ENCODE data around the gene IFNLR1. TPM values are rescaled to one million over a fixed set of nuclear protein-coding genes. Genes with fewer than 3 reads are reported as not detected.

IFNLR1 gene
- polyA plus RNA-seq, 1 donor (not counting 4 experiments of a cell fraction or from before 2014, with no cell fraction given): 3.4 TPM

GRCh38 chr1:24221246-24221645 lies 34.2 kb upstream of the IFNLR1 start:
- dilution Hi-C loops (cut with MboI; ENCODE audit: extremely low pct_ligation_motif_present, low sequenced_read_pairs): no loop called here
- FAIRE-seq: no peak
- no peak overlapping the region for H3K9ac ChIP-seq (ENCODE audit: control insufficient read depth, extremely low read depth, insufficient read depth, low read length)

DNA sequence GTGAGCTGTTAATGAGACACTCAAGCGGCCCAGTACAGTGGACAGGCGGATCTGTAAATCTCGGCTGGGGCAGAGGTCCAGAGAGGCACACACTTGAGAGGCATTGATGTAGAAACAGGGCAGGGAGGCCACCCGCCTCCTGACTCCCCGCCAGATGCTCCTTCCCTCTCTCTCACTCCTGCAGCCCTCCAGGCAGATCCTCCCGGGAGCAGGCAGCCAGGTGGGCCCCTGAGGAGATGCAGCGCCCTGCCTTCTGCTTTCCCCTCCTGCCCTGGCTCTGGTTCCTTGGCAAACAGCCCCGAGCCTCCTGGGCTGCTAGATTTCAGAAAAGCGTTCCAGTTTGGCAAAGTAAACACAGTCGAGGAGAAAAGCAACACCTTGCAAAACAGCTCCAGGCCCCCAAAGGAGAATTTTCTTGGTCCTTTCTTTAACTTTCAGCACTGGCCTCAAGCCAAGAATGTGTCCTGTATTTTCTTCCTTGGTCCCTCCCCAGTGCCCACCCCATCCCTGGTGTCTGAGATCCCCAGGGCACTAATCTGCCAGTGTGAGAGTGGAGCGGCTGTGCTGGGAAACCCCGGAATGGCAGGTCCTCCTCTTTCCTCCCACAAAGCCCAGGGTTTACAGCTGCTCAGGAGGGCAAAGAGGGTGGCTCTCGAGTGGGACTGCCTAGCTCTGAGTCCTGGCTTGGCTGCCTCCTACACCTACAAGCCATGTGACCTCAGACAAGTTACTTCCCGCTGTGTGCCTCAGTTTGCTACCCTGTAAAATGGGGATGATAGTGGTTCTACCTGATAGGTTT lies 29.4 kb upstream of the IFNLR1 start:
- no peaks in the 10 kb centered on the region for H3K9me1 ChIP-seq (ENCODE audit: control insufficient read depth, extremely low read depth, insufficient read depth, low read length)
- H2AFZ ChIP-seq (ENCODE audit: control insufficient read depth, low read length): no peak overlapping the region
- H3K4me2 ChIP-seq (ENCODE audit: control insufficient read depth, extremely low read depth, insufficient read depth, low read depth, low read length): no peak overlapping the region
- DNase-seq (ENCODE audit: low read depth, low spot score) (no peak), FAIRE-seq (no peak)
- H4K20me1 ChIP-seq (ENCODE audit: control insufficient read depth, extremely low read depth, insufficient read depth, low read length): no peaks in the 10 kb centered on the region
- no peak overlapping the region for H3K27ac ChIP-seq (ENCODE audit: control insufficient read depth, insufficient read depth, low read length)
- peaks cover 5% of the 10 kb centered on the region for H3K9me3 ChIP-seq (ENCODE audit: control insufficient read depth, low read depth, low read length)
- H3K4me3 ChIP-seq (ENCODE audit: control insufficient read depth in 2 of 3, extremely low read depth in 1 of 3, insufficient read depth in 2 of 3, low read depth in 1 of 3, low read length in 3 of 3): no peak overlapping the region
- H3K9ac ChIP-seq (ENCODE audit: control insufficient read depth, extremely low read depth, insufficient read depth, low read length): no peak overlapping the region
- no peaks in the 10 kb centered on the region for H3K4me1 ChIP-seq (ENCODE audit: control insufficient read depth, extremely low read depth, insufficient read depth, low read length)
- peaks cover 52% of the 10 kb centered on the region for H3K27me3 ChIP-seq (ENCODE audit: control insufficient read depth, extremely low read depth, insufficient read depth, low read length)
- TF ChIP-seq EZH2 (IDR thresholded peaks at IDR 0.05; ENCODE audit: low read length): no peak
- TF ChIP-seq, protein P1, sequence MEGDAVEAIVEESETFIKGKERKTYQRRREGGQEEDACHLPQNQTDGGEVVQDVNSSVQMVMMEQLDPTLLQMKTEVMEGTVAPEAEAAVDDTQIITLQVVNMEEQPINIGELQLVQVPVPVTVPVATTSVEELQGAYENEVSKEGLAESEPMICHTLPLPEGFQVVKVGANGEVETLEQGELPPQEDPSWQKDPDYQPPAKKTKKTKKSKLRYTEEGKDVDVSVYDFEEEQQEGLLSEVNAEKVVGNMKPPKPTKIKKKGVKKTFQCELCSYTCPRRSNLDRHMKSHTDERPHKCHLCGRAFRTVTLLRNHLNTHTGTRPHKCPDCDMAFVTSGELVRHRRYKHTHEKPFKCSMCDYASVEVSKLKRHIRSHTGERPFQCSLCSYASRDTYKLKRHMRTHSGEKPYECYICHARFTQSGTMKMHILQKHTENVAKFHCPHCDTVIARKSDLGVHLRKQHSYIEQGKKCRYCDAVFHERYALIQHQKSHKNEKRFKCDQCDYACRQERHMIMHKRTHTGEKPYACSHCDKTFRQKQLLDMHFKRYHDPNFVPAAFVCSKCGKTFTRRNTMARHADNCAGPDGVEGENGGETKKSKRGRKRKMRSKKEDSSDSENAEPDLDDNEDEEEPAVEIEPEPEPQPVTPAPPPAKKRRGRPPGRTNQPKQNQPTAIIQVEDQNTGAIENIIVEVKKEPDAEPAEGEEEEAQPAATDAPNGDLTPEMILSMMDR (optimal IDR thresholded peaks at IDR 0.05 in 1 of 3, IDR thresholded peaks at IDR 0.05 in 1 of 3, conservative IDR thresholded peaks at IDR 0.05 in 1 of 3; ENCODE audit: extremely low read depth in 1 of 3, insufficient read depth in 2 of 3, low read length in 3 of 3): no peak
- no peaks in the 10 kb centered on the region for H3K79me2 ChIP-seq (ENCODE audit: control insufficient read depth, insufficient read depth, low read length)
- no peaks in the 10 kb centered on the region for H3K36me3 ChIP-seq (ENCODE audit: control insufficient read depth in 2 of 2, extremely low read depth in 1 of 2, insufficient read depth in 2 of 2, low read length in 2 of 2)
- dilution Hi-C loops (cut with MboI; ENCODE audit: extremely low pct_ligation_motif_present, low sequenced_read_pairs): no loop called here

More at GRCh38 chr1:24221246-24221645, 34.2 kb upstream of the IFNLR1 start:
- no peak overlapping the region for H3K27ac ChIP-seq (ENCODE audit: control insufficient read depth, insufficient read depth, low read length)
- H3K4me2 ChIP-seq (ENCODE audit: control insufficient read depth, extremely low read depth, insufficient read depth, low read depth, low read length): no peak overlapping the region
- TF ChIP-seq EZH2 (IDR thresholded peaks at IDR 0.05; ENCODE audit: low read length): no peak
- TF ChIP-seq, protein P1 (optimal IDR thresholded peaks at IDR 0.05 in 1 of 3, IDR thresholded peaks at IDR 0.05 in 1 of 3, conservative IDR thresholded peaks at IDR 0.05 in 1 of 3; ENCODE audit: extremely low read depth in 1 of 3, insufficient read depth in 2 of 3, low read length in 3 of 3): no peak
- no peaks in the 10 kb centered on the region for H3K79me2 ChIP-seq (ENCODE audit: control insufficient read depth, insufficient read depth, low read length)
- no peak overlapping the region for H3K4me3 ChIP-seq (ENCODE audit: control insufficient read depth in 2 of 3, extremely low read depth in 1 of 3, insufficient read depth in 2 of 3, low read depth in 1 of 3, low read length in 3 of 3)
- no peaks in the 10 kb centered on the region for H3K4me1 ChIP-seq (ENCODE audit: control insufficient read depth, extremely low read depth, insufficient read depth, low read length)
- H2AFZ ChIP-seq (ENCODE audit: control insufficient read depth, low read length): no peak overlapping the region
- H4K20me1 ChIP-seq (ENCODE audit: control insufficient read depth, extremely low read depth, insufficient read depth, low read length): no peaks in the 10 kb centered on the region
- no peaks in the 10 kb centered on the region for H3K9me1 ChIP-seq (ENCODE audit: control insufficient read depth, extremely low read depth, insufficient read depth, low read length)
- H3K36me3 ChIP-seq (ENCODE audit: control insufficient read depth in 2 of 2, extremely low read depth in 1 of 2, insufficient read depth in 2 of 2, low read length in 2 of 2): no peaks in the 10 kb centered on the region
- no peaks in the 10 kb centered on the region for H3K9me3 ChIP-seq (ENCODE audit: control insufficient read depth, low read depth, low read length)
- DNase-seq (ENCODE audit: low read depth, low spot score): no peak
- H3K27me3 ChIP-seq (ENCODE audit: control insufficient read depth, extremely low read depth, insufficient read depth, low read length): peaks cover 32% of the 10 kb centered on the region
